HG03064 (cell line): ENCODE results near the gene ALDH18A1.
"Not testable (repeated sequence)": the region's sequence is repeated elsewhere in the genome, so short reads cannot be mapped to it uniquely, and the experiment has no call there.

Source experiments
- ATAC-seq: cut with Tn5 transposase; IDR thresholded peaks from one replicate; pipeline ENCODE4 v1.9.1; 2021; ENCODE audit warnings: low read depth; ENCODE audit not compliant: unreplicated experiment

ALDH18A1 gene

GRCh38 chr10:95651346-95652060 lies 5.0 kb downstream of the ALDH18A1 start:
- no peak for ATAC-seq

- ATAC-seq = no peak
Observed at GRCh38 chr10:95650232-95650631, 6.3 kb downstream of the ALDH18A1 start.

GRCh38 chr10:95648138-95648537 lies 8.4 kb downstream of the ALDH18A1 start:
- ATAC-seq = no peak

- no peak for ATAC-seq
Observed at GRCh38 chr10:95646160-95646559, 10.4 kb downstream of the ALDH18A1 start.

GRCh38 chr10:95644901-95645300 lies 11.6 kb downstream of the ALDH18A1 start:
- ATAC-seq = no peak

GRCh38 chr10:95640891-95641315 lies 15.6 kb downstream of the ALDH18A1 start:
- no peak for ATAC-seq

- no peak for ATAC-seq
Observed at GRCh38 chr10:95637911-95638310, 18.6 kb downstream of the ALDH18A1 start.

- ATAC-seq = no peak
Observed at GRCh38 chr10:95637140-95637539, 19.4 kb downstream of the ALDH18A1 start.

- ATAC-seq = no peak
Observed at GRCh38 chr10:95635319-95635733, 21.2 kb downstream of the ALDH18A1 start.

- ATAC-seq = no peak
Observed at GRCh38 chr10:95628786-95629185, 27.7 kb downstream of the ALDH18A1 start.

GRCh38 chr10:95626500-95626899 lies 30.0 kb downstream of the ALDH18A1 start:
- ATAC-seq = no peak

GRCh38 chr10:95620415-95620814 lies 36.1 kb downstream of the ALDH18A1 start:
- not testable (repeated sequence) for ATAC-seq

- no peak for ATAC-seq
Observed at GRCh38 chr10:95618101-95618500, 38.4 kb downstream of the ALDH18A1 start.

- ATAC-seq = no peak
Observed at GRCh38 chr10:95616446-95616845, 40.1 kb downstream of the ALDH18A1 start.

- ATAC-seq = no peak
Observed at GRCh38 chr10:95613330-95613729, 43.2 kb downstream of the ALDH18A1 start.

GRCh38 chr10:95610727-95611126 lies 45.8 kb downstream of the ALDH18A1 start:
- no peak for ATAC-seq

- no peak for ATAC-seq
Observed at GRCh38 chr10:95606922-95607321, 49.6 kb downstream of the ALDH18A1 start.

- no peak for ATAC-seq
Observed at GRCh38 chr10:95605163-95605562, 51.3 kb downstream of the ALDH18A1 start.

- no peak for ATAC-seq
Observed at GRCh38 chr10:95604630-95605029, 51.9 kb downstream of the ALDH18A1 start.

GRCh38 chr10:95602382-95602781 lies 54.1 kb downstream of the ALDH18A1 start:
- ATAC-seq = no peak

- no peak for ATAC-seq
Observed at GRCh38 chr10:95601116-95601719, 55.3 kb downstream of the ALDH18A1 start.

GRCh38 chr10:95600158-95600557 lies 56.4 kb downstream of the ALDH18A1 start:
- ATAC-seq = no peak
